Measurements from ENCODE around the gene ZNHIT1.

Gene ZNHIT1

GRCh38 chr7:101265622-101266516 is 47.9 kb downstream of the ZNHIT1 start:
- Histone ChIP-seq H3K27ac (no peak overlapping the region), H3K4me3 (no peak overlapping the region)

GRCh38 chr7:101269664-101270063 is 51.7 kb downstream of the ZNHIT1 start:
- no peak overlapping the region for H3K4me3 ChIP-seq
- H3K27ac ChIP-seq: no peak overlapping the region

- no peak overlapping the region for H3K27ac ChIP-seq
- no peak overlapping the region for H3K4me3 ChIP-seq
Measured at GRCh38 chr7:101271021-101271420, 53.1 kb downstream of the ZNHIT1 start.

- H3K27ac ChIP-seq: no peak overlapping the region
- no peak overlapping the region for H3K4me3 ChIP-seq
Measured at GRCh38 chr7:101273206-101273605, 55.2 kb downstream of the ZNHIT1 start.
